ENCODE measurements around the gene ADCY4. TPM values are rescaled to one million over a fixed set of nuclear protein-coding genes. Genes with fewer than 3 reads are reported as not detected.
A peak's percentile ranks its signal among the peaks of the same experiment; 100 is the strongest.

ADCY4 gene
- total and polyA plus RNA-seq, 10 of the 15 experiments (the other 5 are each of a cell fraction or from before 2014, with no cell fraction given), result 0.05 to 0.87 (median 0.21) TPM; not detected in 1

GRCh38 chr14:24332268-24332993, 2.4 kb downstream of the ADCY4 start:
- in situ Hi-C loops (cut with MboI) (loop anchor here (5.0 kb wide), 1 partner anchor 100 kb away; no protein-coding TSS in a partner anchor), intact Hi-C loops (cut with micrococcal nuclease; ENCODE audit: unreplicated experiment) (loop anchor here (1.0 to 5.0 kb wide), 2 partner anchors 35 to 89 kb away; partner anchors contain the start of gene NFATC4)
- SMC1A ChIA-PET (ENCODE audit: uncharacterized antibody, unreplicated experiment), result interaction anchor here (0.5 to 4.9 kb wide), 18 partner anchors 22 to 1155 kb away, joined by 3 to 77 read pairs (median 3); partner anchors contain the start of genes CBLN3, CIDEB, DCAF11 and KHNYN
- Histone ChIP-seq H4K20me1 (ENCODE audit: control insufficient read depth, insufficient read depth) (no peaks in the 10 kb centered on the region), H3K4me3 (peak overlapping the region; percentile 35; the same call in 1 of the 2 replicates), H2AFZ (ENCODE audit: control insufficient read depth, low read depth, low read length) (peak overlapping the region; percentile 48), H3K27ac (ENCODE audit: control insufficient read depth, insufficient read depth) (no peak overlapping the region), H3K4me1 (ENCODE audit: control insufficient read depth, insufficient read depth, low read length) (peaks cover 18% of the 10 kb centered on the region), H3K9ac (ENCODE audit: control insufficient read depth, insufficient read depth, low read length) (no peak overlapping the region), H3K4me2 (ENCODE audit: control insufficient read depth, insufficient read depth) (peak overlapping the region; percentile 96), H3K9me3 (replicated peaks; ENCODE audit: control insufficient read depth, insufficient read depth, low read length) (no peaks in the 10 kb centered on the region), H3K27me3 (replicated peaks in 1 of 2; ENCODE audit: control insufficient read depth in 2 of 2, insufficient read depth in 2 of 2, low read length in 1 of 2) (peaks cover 2 to 12% of the 10 kb centered on the region in 2 experiments; a peak in 3 of 4 replicates), H3K36me3 (ENCODE audit: control insufficient read depth in 2 of 2, insufficient read depth in 2 of 2, low read length in 1 of 2) (no peaks in the 10 kb centered on the region; a peak in 1 of 4 replicates), H3K79me2 (ENCODE audit: control insufficient read depth, insufficient read depth, low read length) (no peaks in the 10 kb centered on the region)
- ATAC-seq (peak; percentile 88), DNase-seq (ENCODE audit: low read depth, low spot score) (peak; percentile 60), FAIRE-seq (peak; percentile 96)
- RAD21 ChIA-PET (ENCODE audit: unreplicated experiment), result interaction anchor here (0.6 to 5.0 kb wide), 27 partner anchors 10 to 742 kb away, joined by 3 to 141 read pairs (median 4); partner anchors contain the start of genes CBLN3, CIDEB, DHRS1 and KHNYN
- BruUV-seq (replicated peaks), result no TSS peak
- CTCF ChIA-PET, result interaction anchor here (0.7 to 16.6 kb wide), 28 partner anchors 8 to 1075 kb away, joined by 3 to 452 read pairs (median 8); partner anchors contain the start of genes CBLN3, CIDEB, KHNYN and LTB4R
- POLR2A ChIA-PET, result interaction anchor here (0.7 to 4.0 kb wide), 7 partner anchors 19 to 441 kb away, joined by 3 to 42 read pairs (median 3); partner anchors contain the start of genes CBLN3 and KHNYN
- WGBS (ENCODE audit: insufficient coverage, insufficient replicate concordance, low lambda C conversion rate, missing lambda C conversion rate), result 3% methylated on average over 55 of the region's 56 CpGs
- TF ChIP-seq MXI1 (IDR thresholded peaks at IDR 0.05; ENCODE audit: low read depth, low read length) (0 out of 2 replicates have a peak, but pooled peaks have one; percentile 26), CREB1 (IDR thresholded peaks at IDR 0.05; ENCODE audit: low read depth) (peak; percentile 59), LARP7 (IDR thresholded peaks at IDR 0.05) (0 out of 2 replicates have a peak, but pooled peaks have one; percentile 22), POU2F2 (IDR thresholded peaks at IDR 0.05; ENCODE audit: borderline replicate concordance, low read depth, low read length) (no peak), CTCF (IDR thresholded peaks at IDR 0.05 in 2 of 3, conservative IDR thresholded peaks at IDR 0.05 in 1 of 3; ENCODE audit: control insufficient read depth in 2 of 3, extremely low read depth in 1 of 3, insufficient read depth in 1 of 3, low read depth in 3 of 3, low read length in 3 of 3) (peak; percentile 80 to 86 (median 85)), USF2 (IDR thresholded peaks at IDR 0.05; ENCODE audit: borderline replicate concordance, low read depth, low read length) (no peak), SKIL (IDR thresholded peaks at IDR 0.05; ENCODE audit: low read depth, poor library complexity, severe bottlenecking) (no peak), RUNX3 (IDR thresholded peaks at IDR 0.05; ENCODE audit: low read length) (peak; percentile 94), MLLT1 (IDR thresholded peaks at IDR 0.05) (peak; percentile 79; the same call in 1 of the 2 replicates), SMC3 (IDR thresholded peaks at IDR 0.05; ENCODE audit: borderline replicate concordance, low read length) (peak; percentile 51; the same call in 1 of the 2 replicates), ZNF384 (IDR thresholded peaks at IDR 0.05; ENCODE audit: borderline replicate concordance, low read depth, low read length) (peak; percentile 95), RAD21 (IDR thresholded peaks at IDR 0.05; ENCODE audit: insufficient read depth, low read depth, low read length) (peak; percentile 73), IKZF1 (conservative IDR thresholded peaks at IDR 0.05) (no peak), NFIC (IDR thresholded peaks at IDR 0.05; ENCODE audit: low read depth, low read length) (no peak), CBFB (IDR thresholded peaks at IDR 0.05; ENCODE audit: low read depth) (peak; percentile 55; the same call in 1 of the 2 replicates)
